H1 (cell line): Measurements from ENCODE around the gene ORC5. TPM values are rescaled to one million over a fixed set of nuclear protein-coding genes. Genes with fewer than 3 reads are reported as not detected.
A peak's percentile ranks its signal among the peaks of the same experiment; 100 is the strongest.

Experiments used
- CTCF ChIA-PET: fragments of 300-600 bp; sonication (Branson Sonifier 250); formaldehyde crosslinking; loops from one replicate; lab custom pipeline; 2021; ENCODE audit not compliant: partially characterized antibody; lab: Charles Lee
- POLR2A ChIA-PET: fragments of 300-600 bp; sonication (Branson Sonifier 250); formaldehyde crosslinking; loops from one replicate; lab custom pipeline; 2021; ENCODE audit warnings: inconsistent platforms; ENCODE audit not compliant: partially characterized antibody; lab: Charles Lee
- DNase-seq, 2 experiments: peaks; one replicate each; pipeline versions ENCODE4 v3.0.0 to v3.0.0-alpha.2; 2010 to 2022; ENCODE audit warnings: low spot score in 2 of 2, low read depth in 1 of 2, mixed read lengths in 1 of 2
- FAIRE-seq: peaks from 2 replicates; lab custom pipeline; 2011; peaks lifted over from hg19 to GRCh38; lab: Jason Lieb, UNC
- H2AFZ ChIP-seq: 2 replicates; pipeline ENCODE4 v1.8.1; 2012; ENCODE audit warnings: low read length, inconsistent platforms
- H2AK5ac ChIP-seq: 2 replicates; pipeline ENCODE4 v1.6.1; 2013; ENCODE audit warnings: low read depth, low read length
- H2BK120ac ChIP-seq: replicated peaks from 2 replicates; pipeline ENCODE3; 2013; ENCODE audit warnings: low read depth, low read length, inconsistent platforms
- H2BK12ac ChIP-seq: 2 replicates; pipeline ENCODE4 v1.6.1; 2013; ENCODE audit warnings: low read depth, low read length
- H2BK15ac ChIP-seq: 2 replicates; pipeline ENCODE4 v1.6.1; 2013; ENCODE audit warnings: low read length
- H2BK20ac ChIP-seq: 2 replicates; pipeline ENCODE4 v1.6.1; 2013; ENCODE audit warnings: low read length
- H2BK5ac ChIP-seq: 2 replicates; pipeline ENCODE4 v1.6.1; 2013; ENCODE audit warnings: low read depth, low read length
- H3K14ac ChIP-seq: 2 replicates; pipeline ENCODE4 v1.6.1; 2013; ENCODE audit warnings: inconsistent platforms; ENCODE audit not compliant: insufficient read length
- H3K18ac ChIP-seq: 2 replicates; pipeline ENCODE4 v1.6.1; 2013; ENCODE audit warnings: low read length; ENCODE audit errors: extremely low read depth
- H3K23ac ChIP-seq: 2 replicates; pipeline ENCODE4 v1.6.1; 2013; ENCODE audit warnings: inconsistent platforms; ENCODE audit not compliant: insufficient read length
- H3K23me2 ChIP-seq: 2 replicates; pipeline ENCODE4 v1.6.1; 2013; ENCODE audit warnings: low read depth, low read length
- H3K27ac ChIP-seq: 2 replicates; pipeline ENCODE4 v1.6.1; 2011; ENCODE audit warnings: low read depth, low read length, inconsistent platforms
- H3K27me3 ChIP-seq, 4 experiments: replicated peaks in 1 of 4; 1 replicate in 1 of 4; 2 replicates in 3 of 4; pipeline versions ENCODE4 v1.6.1 to v1.8.1; 2011 to 2013; ENCODE audit warnings: low read length in 3 of 4, mild to moderate bottlenecking in 3 of 4, inconsistent platforms in 2 of 4, mixed read lengths in 2 of 4, moderate library complexity in 1 of 4; ENCODE audit not compliant: control insufficient read depth in 3 of 4, insufficient read depth in 3 of 4; ENCODE audit errors: extremely low read depth in 1 of 4
- H3K36me3 ChIP-seq, 4 experiments: 2 replicates each; pipeline versions ENCODE4 v1.6.1 to v1.8.1; 2011 to 2013; ENCODE audit warnings: mild to moderate bottlenecking in 4 of 4, low read length in 3 of 4, moderate library complexity in 2 of 4, control low read depth in 1 of 4, inconsistent platforms in 1 of 4; ENCODE audit not compliant: insufficient read depth in 4 of 4, control insufficient read depth in 2 of 4
- H3K4ac ChIP-seq: replicated peaks from 2 replicates; pipeline ENCODE3; 2013; ENCODE audit warnings: low read length, low read depth, mixed read lengths, inconsistent platforms; ENCODE audit not compliant: insufficient read length
- H3K4me1 ChIP-seq, 4 experiments: replicated peaks in 1 of 4; 1 replicate in 1 of 4; 2 replicates in 3 of 4; pipeline versions ENCODE4 v1.6.1 to v1.8.1; 2011 to 2013; ENCODE audit warnings: low read length in 3 of 4, inconsistent platforms in 2 of 4, mixed read lengths in 1 of 4; ENCODE audit not compliant: insufficient read depth in 4 of 4, control insufficient read depth in 3 of 4
- H3K4me2 ChIP-seq, 2 experiments: 2 replicates each; pipeline versions ENCODE4 v1.6.1 to v1.8.1; 2011 to 2013; ENCODE audit warnings: low read depth in 2 of 2, low read length in 2 of 2, control low read depth in 1 of 2, inconsistent platforms in 1 of 2, mild to moderate bottlenecking in 1 of 2; ENCODE audit not compliant: insufficient read depth in 1 of 2
- H3K4me3 ChIP-seq, 4 experiments: fragments of 200-600, 300-600 bp in 1 of 4; sonication (generic), shearing (Covaris generic), sonication (Bioruptor Twin) in 1 of 4; 2 replicates each; pipeline versions ENCODE4 v1.5.1 to v1.8.1; 2011 to 2016; ENCODE audit warnings: low read length in 4 of 4, low read depth in 3 of 4, control low read depth in 2 of 4, inconsistent platforms in 2 of 4, mild to moderate bottlenecking in 2 of 4, mixed read lengths in 1 of 4, moderate library complexity in 1 of 4; ENCODE audit not compliant: insufficient read depth in 2 of 4; ENCODE audit errors: extremely low read depth in 1 of 4
- H3K56ac ChIP-seq: replicated peaks from 2 replicates; pipeline ENCODE3; 2013; ENCODE audit warnings: low read depth, mild to moderate bottlenecking, mixed read lengths, low read length, inconsistent platforms; ENCODE audit not compliant: insufficient read length
- H3K79me1 ChIP-seq: 2 replicates; pipeline ENCODE4 v1.6.1; 2013; ENCODE audit warnings: low read depth, low read length, control low read depth
- H3K79me2 ChIP-seq, 2 experiments: 2 replicates each; pipeline versions ENCODE4 v1.6.1 to v1.8.1; 2012 to 2013; ENCODE audit warnings: low read length in 2 of 2, mild to moderate bottlenecking in 2 of 2, inconsistent platforms in 1 of 2; ENCODE audit not compliant: insufficient read depth in 2 of 2, control insufficient read depth in 1 of 2
- H3K9ac ChIP-seq, 4 experiments: replicated peaks in 1 of 4; 1 replicate in 1 of 4; 2 replicates in 3 of 4; pipeline versions ENCODE4 v1.6.1 to v1.8.1; 2011 to 2013; ENCODE audit warnings: low read depth in 3 of 4, low read length in 3 of 4, control low read depth in 2 of 4, mild to moderate bottlenecking in 2 of 4, moderate library complexity in 2 of 4, inconsistent platforms in 1 of 4; ENCODE audit errors: extremely low read depth in 1 of 4
- H3K9me3 ChIP-seq, 2 experiments: 2 replicates each; pipeline versions ENCODE4 v1.6.1 to v1.8.1; 2012 to 2013; ENCODE audit warnings: mild to moderate bottlenecking in 2 of 2, moderate library complexity in 2 of 2, control low read depth in 1 of 2, inconsistent platforms in 1 of 2, low read depth in 1 of 2, low read length in 1 of 2, mixed read lengths in 1 of 2; ENCODE audit not compliant: insufficient read depth in 2 of 2
- H4K20me1 ChIP-seq, 2 experiments: replicated peaks in 1 of 2; 2 replicates each; pipeline versions ENCODE3 to v1.8.1; 2011 to 2013; ENCODE audit warnings: inconsistent platforms in 2 of 2, low read length in 2 of 2, mild to moderate bottlenecking in 1 of 2; ENCODE audit not compliant: insufficient read depth in 2 of 2, control insufficient read depth in 1 of 2
- H4K5ac ChIP-seq: 2 replicates; pipeline ENCODE4 v1.6.1; 2013; ENCODE audit warnings: low read length, low read depth, mixed read lengths, inconsistent platforms; ENCODE audit not compliant: insufficient read length
- H4K8ac ChIP-seq: 2 replicates; pipeline ENCODE4 v1.8.0; 2013; ENCODE audit warnings: mild to moderate bottlenecking, moderate library complexity, low read length, inconsistent platforms; ENCODE audit not compliant: insufficient read depth; ENCODE audit errors: extremely low read depth
- H4K91ac ChIP-seq: replicated peaks from 2 replicates; pipeline ENCODE3; 2013; ENCODE audit warnings: low read length, mixed read lengths, inconsistent platforms; ENCODE audit not compliant: insufficient read length
- BCL11A ChIP-seq, 2 experiments: IDR thresholded peaks; one replicate each; pipeline ENCODE4 v1.6.1; 2011; ENCODE audit warnings: low read depth in 2 of 2, low read length in 2 of 2, mild to moderate bottlenecking in 2 of 2
- CTBP2 ChIP-seq: IDR thresholded peaks from 2 replicates; pipeline ENCODE4 v1.7.0; 2011; ENCODE audit warnings: borderline replicate concordance, mild to moderate bottlenecking, moderate library complexity, mixed read lengths, low read length; ENCODE audit not compliant: insufficient read depth, insufficient read length
- EP300 ChIP-seq, 2 experiments: IDR thresholded peaks; 1 replicate in 1 of 2; 2 replicates in 1 of 2; pipeline ENCODE4 v1.6.1; 2011 to 2012; ENCODE audit warnings: low read depth in 2 of 2, low read length in 2 of 2, mild to moderate bottlenecking in 2 of 2, borderline replicate concordance in 1 of 2, inconsistent platforms in 1 of 2, moderate library complexity in 1 of 2
- GTF2F1 ChIP-seq: IDR thresholded peaks from 2 replicates; pipeline ENCODE4 v1.6.1; 2012; ENCODE audit warnings: low read depth, low read length, improper control_type of control experiment, borderline replicate concordance
- JUN ChIP-seq: IDR thresholded peaks from 2 replicates; pipeline ENCODE4 v1.6.1; 2011; ENCODE audit warnings: low read depth, mild to moderate bottlenecking, improper control_type of control experiment, low read length
- KDM5A ChIP-seq: fragments of 200-600 bp; IDR thresholded peaks from 2 replicates; pipeline ENCODE4 v1.7.1; 2012; ENCODE audit warnings: mild to moderate bottlenecking, low read length, inconsistent platforms, mixed read lengths
- PHF8 ChIP-seq: fragments of 200-600 bp; sonication (generic); conservative IDR thresholded peaks from 2 replicates; pipeline ENCODE4 v1.7.1; 2012; ENCODE audit warnings: low read depth, mild to moderate bottlenecking, inconsistent platforms, low read length, moderate library complexity
- POU5F1 ChIP-seq: IDR thresholded peaks from 2 replicates; pipeline ENCODE4 v1.6.1; 2011; ENCODE audit warnings: low read depth, mild to moderate bottlenecking, low read length, moderate library complexity
- RAD21 ChIP-seq, 2 experiments: IDR thresholded peaks in 1 of 2; conservative IDR thresholded peaks in 1 of 2; 2 replicates each; pipeline ENCODE4 v1.6.1; 2011; ENCODE audit warnings: low read depth in 2 of 2, low read length in 2 of 2, improper control_type of control experiment in 1 of 2, inconsistent platforms in 1 of 2, mild to moderate bottlenecking in 1 of 2, moderate library complexity in 1 of 2
- SP4 ChIP-seq: IDR thresholded peaks from 2 replicates; pipeline ENCODE4 v1.6.1; 2012; ENCODE audit warnings: low read length, inconsistent platforms
- SUZ12 ChIP-seq: fragments of 200-600 bp; sonication (generic); IDR thresholded peaks from 2 replicates; pipeline ENCODE4 v1.6.1; 2012; ENCODE audit warnings: mild to moderate bottlenecking, inconsistent platforms, low read length, moderate library complexity, mixed read lengths
- TCF12 ChIP-seq: IDR thresholded peaks from 2 replicates; pipeline ENCODE4 v1.6.1; 2011; ENCODE audit warnings: low read depth, mild to moderate bottlenecking, low read length
- WGBS, 2 experiments: shearing (Covaris generic) in 1 of 2; methylation state at CpG; one replicate each; pipeline versions ENCODE4 v1.1.6 to v1.1.7; 2013 to 2015; ENCODE audit warnings: low lambda C conversion rate in 2 of 2, mixed read lengths in 2 of 2, inconsistent platforms in 1 of 2, low coverage in 1 of 2, missing lambda C conversion rate in 1 of 2; ENCODE audit not compliant: insufficient replicate concordance in 2 of 2, insufficient coverage in 1 of 2, insufficient read length in 1 of 2; ENCODE audit errors: extremely low coverage in 1 of 2, missing lambda C conversion rate in 1 of 2; 5-methylcytosine and 5-hydroxymethylcytosine counted together
- polyA plus RNA-seq, 7 experiments: library from polyadenylated mRNA; depleted of rRNA in 3 of 7; stranded (reverse) in 5 of 7; unstranded in 2 of 7; fragments of >200 nt in 5 of 7; fragments of 200-250 nt in 2 of 7; gene quantifications; 1 replicate in 5 of 7; 2 replicates in 1 of 7; 4 replicates in 1 of 7; pipeline versions ENCODE4 v1.2.1 to v1.2.3, GENCODE V29; 2011 to 2013; ENCODE audit warnings: missing spikeins in 2 of 7, mixed read lengths in 2 of 7
- total RNA-seq: library from RNA; stranded (reverse); fragmentation: NEBNext Ultra II Directional; extraction: Animal tissue kit (Norgen Biotek cat#: 25700); gene quantifications from 2 replicates; pipeline ENCODE4 v1.2.1, GENCODE V29; 2021
- TF ChIP-seq, protein P1 (sequence below): IDR thresholded peaks from 2 replicates; pipeline ENCODE4 v1.6.1; 2012; ENCODE audit warnings: inconsistent platforms

Gene ORC5
- total and polyA plus RNA-seq, 2 of the 8 experiments (the other 6 are each of a cell fraction or from before 2014, with no cell fraction given) = 7.7 to 19.9 TPM

DNA sequence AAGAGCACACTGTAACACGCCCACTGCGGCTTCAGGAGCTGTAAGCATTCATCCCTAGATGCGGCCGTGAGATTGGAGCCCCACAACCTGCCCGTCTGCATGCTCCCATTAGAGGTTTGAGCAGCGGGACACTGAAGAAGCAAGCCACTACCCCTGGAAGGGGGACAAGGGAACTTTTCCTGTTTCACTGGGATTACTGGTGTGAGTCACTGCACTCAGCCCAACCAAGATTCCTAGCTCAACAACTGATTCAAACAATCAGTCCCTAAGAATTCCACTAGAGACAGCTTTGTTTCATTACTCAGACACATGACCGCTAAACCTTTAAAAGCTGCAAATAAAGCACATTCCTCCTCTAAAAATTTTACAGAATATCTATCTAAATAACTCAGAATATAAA lies 69.8 kb downstream of the ORC5 start:
- Histone ChIP-seq H3K27me3 (no peaks in the 10 kb centered on the region), H3K27ac (no peak overlapping the region), H2BK120ac (no peak overlapping the region), H4K20me1 (peaks cover 0 to 4% of the 10 kb centered on the region in 2 experiments), H3K23me2 (no peaks in the 10 kb centered on the region), H3K56ac (no peak overlapping the region), H3K14ac (no peak overlapping the region), H2BK5ac (no peak overlapping the region), H2BK15ac (no peak overlapping the region), H3K79me2 (no peaks in the 10 kb centered on the region), H3K4ac (no peak overlapping the region), H3K4me2 (no peak overlapping the region), H2BK12ac (no peak overlapping the region), H3K18ac (no peak overlapping the region), H2AK5ac (no peak overlapping the region), H2BK20ac (no peak overlapping the region), H3K36me3 (peaks cover 0 to 14% (median 0%) of the 10 kb centered on the region in 4 experiments; a peak in 2 of 8 replicates), H3K9ac (no peak overlapping the region), H3K9me3 (no peaks in the 10 kb centered on the region), H3K23ac (no peak overlapping the region), H3K4me1 (no peaks in the 10 kb centered on the region), H2AFZ (no peak overlapping the region), H4K8ac (no peak overlapping the region), H3K79me1 (no peaks in the 10 kb centered on the region), H4K91ac (no peak overlapping the region), H3K4me3 (no peak overlapping the region), H4K5ac (no peak overlapping the region)
- FAIRE-seq = no peak
- WGBS, 2 experiments = 92% methylated on average over 7 of the region's 7 CpGs; no CpG with 5 or more reads in 1 of the 2 experiments
- DNase-seq = peak in 1 of 2 experiments; percentile 9
- ChIA-PET POLR2A (interaction anchor here (1.0 kb wide), 1 partner anchor 13 kb away, joined by 3 read pairs; no protein-coding TSS in a partner anchor), CTCF (interaction anchor here (0.6 to 1.0 kb wide), 7 partner anchors 15 to 691 kb away, joined by 3 to 4 read pairs (median 3); no protein-coding TSS in a partner anchor)
- TF ChIP-seq BCL11A (IDR thresholded peaks at IDR 0.05; ENCODE audit: low read depth in 2 of 2, low read length in 2 of 2) (no peak), SUZ12 (no peak), JUN (no peak), POU5F1 (no peak), GTF2F1 (no peak), EP300 (IDR thresholded peaks at IDR 0.05; ENCODE audit: borderline replicate concordance in 1 of 2, low read depth in 2 of 2, low read length in 2 of 2) (no peak), CTBP2 (no peak), PHF8 (no peak), RAD21 (IDR thresholded peaks at IDR 0.05 in 1 of 2, conservative IDR thresholded peaks at IDR 0.05 in 1 of 2; ENCODE audit: low read depth in 2 of 2, low read length in 2 of 2) (no peak), TCF12 (no peak), SP4 (no peak), KDM5A (no peak)
- TF ChIP-seq, protein P1, sequence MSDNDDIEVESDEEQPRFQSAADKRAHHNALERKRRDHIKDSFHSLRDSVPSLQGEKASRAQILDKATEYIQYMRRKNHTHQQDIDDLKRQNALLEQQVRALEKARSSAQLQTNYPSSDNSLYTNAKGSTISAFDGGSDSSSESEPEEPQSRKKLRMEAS = no peak
